NOMO-1 treated with DMSO at 0.1 percent for 48 hours (cell line): ENCODE measurements around the gene PRM1.

Source experiments
- DNase-seq: peaks from one replicate; lab custom pipeline; 2025; ENCODE audit not compliant: unreplicated experiment; lab: John Stamatoyannopoulos, UW

Gene PRM1

GRCh38 chr16:11273721-11274324 is 7.3 kb downstream of the PRM1 start:
- DNase-seq, result no peak

GRCh38 chr16:11272921-11273720 is 8.0 kb downstream of the PRM1 start, which contains the start of gene PRM3:
TSS of gene PRM3 (minus strand) at chr16:11273629. CDS start at chr16:11273595, 34 bp downstream.
- no peak for DNase-seq

- DNase-seq, result no peak
Measured at GRCh38 chr16:11272484-11272883, 8.6 kb downstream of the PRM1 start.

- DNase-seq, result no peak
Measured at GRCh38 chr16:11271610-11272009, 9.5 kb downstream of the PRM1 start.

- DNase-seq, result no peak
Measured at GRCh38 chr16:11270602-11271162, 10.4 kb downstream of the PRM1 start.

- DNase-seq, result no peak
Measured at GRCh38 chr16:11268921-11269375, 12.2 kb downstream of the PRM1 start, which contains the start of gene TNP2. TSS of gene TNP2 (minus strand) at chr16:11269325. CDS start at chr16:11269262, 63 bp downstream.

GRCh38 chr16:11265124-11265523 is 16.0 kb downstream of the PRM1 start:
- no peak for DNase-seq

GRCh38 chr16:11264155-11264832 is 16.8 kb downstream of the PRM1 start:
- peak; percentile 88 for DNase-seq

GRCh38 chr16:11263737-11264136 is 17.4 kb downstream of the PRM1 start:
- DNase-seq, result no peak

- no peak for DNase-seq
Measured at GRCh38 chr16:11262915-11263314, 18.2 kb downstream of the PRM1 start.

GRCh38 chr16:11260596-11260966 is 20.5 kb downstream of the PRM1 start:
- no peak for DNase-seq

- no peak for DNase-seq
Measured at GRCh38 chr16:11259655-11260595, 21.2 kb downstream of the PRM1 start.

GRCh38 chr16:11258553-11259492 is 22.3 kb downstream of the PRM1 start:
- DNase-seq, result peak; percentile 14

GRCh38 chr16:11257131-11257938 is 23.8 kb downstream of the PRM1 start:
- DNase-seq, result peak; percentile 64

- DNase-seq, result no peak
Measured at GRCh38 chr16:11256661-11257130, 24.4 kb downstream of the PRM1 start.

- peak; percentile 76 for DNase-seq
Measured at GRCh38 chr16:11255737-11256660, 25.1 kb downstream of the PRM1 start, which contains the start of gene SOCS1. TSS of gene SOCS1 (minus strand) at chr16:11256204. CDS start at chr16:11255478, 726 bp downstream.
